Measurements from ENCODE around the gene CCM2.

Gene CCM2

GRCh38 chr7:45119550-45119949 lies 119.5 kb downstream of the CCM2 start:
- no peak for DNase-seq (ENCODE audit: low read depth in 2 of 3, low spot score in 2 of 3)

GRCh38 chr7:45122975-45123860 lies 123.2 kb downstream of the CCM2 start:
- DNase-seq (ENCODE audit: low read depth in 2 of 3, low spot score in 2 of 3), result no peak

- no peak for DNase-seq (ENCODE audit: low read depth in 2 of 3, low spot score in 2 of 3)
These were observed 124.1 kb downstream of the CCM2 start for GRCh38 chr7:45123913-45124710.

- DNase-seq (ENCODE audit: low read depth in 2 of 3, low spot score in 2 of 3), result no peak
These were observed 125.3 kb downstream of the CCM2 start for GRCh38 chr7:45125193-45125904.

All from activated CD8-positive, alpha-beta memory T cell treated with anti-CD3 and anti-CD28 coated beads for 48 hours (primary cell).